ENCODE results near the gene ACP7.
"Not testable (repeated sequence)": the region's sequence is repeated elsewhere in the genome, so short reads cannot be mapped to it uniquely, and the experiment has no call there.

- TF ChIP-seq CTCF (conservative IDR thresholded peaks at IDR 0.05); EZH2 (IDR thresholded peaks at IDR 0.05; ENCODE audit: low read depth): not testable (repeated sequence)
These were observed 59.7 kb downstream of the ACP7 start for GRCh38 chr19:39143757-39144289.

All from PC-9 (cell line).